ENCODE results near the gene CFTR. TPM values are rescaled to one million over a fixed set of nuclear protein-coding genes. Genes with fewer than 3 reads are reported as not detected.

CFTR gene
- total and polyA plus RNA-seq, 2 of the 8 experiments (the other 6 are each of a cell fraction or from before 2014, with no cell fraction given), result 1.2 to 1.6 TPM

GRCh38 chr7:117480055-117480362 is 184 bp downstream of the CFTR start:
- Histone ChIP-seq H3K36me3 (ENCODE audit: control insufficient read depth in 2 of 4, insufficient read depth in 4 of 4, low read length in 3 of 4) (no peaks in the 10 kb centered on the region), H2BK15ac (ENCODE audit: low read length) (no peak overlapping the region), H3K56ac (replicated peaks; ENCODE audit: insufficient read length, low read depth, low read length) (no peak overlapping the region), H3K4ac (replicated peaks; ENCODE audit: insufficient read length, low read depth, low read length) (no peak overlapping the region), H3K9me3 (ENCODE audit: insufficient read depth in 2 of 2, low read depth in 1 of 2, low read length in 1 of 2) (no peaks in the 10 kb centered on the region), H4K91ac (replicated peaks; ENCODE audit: insufficient read length, low read length) (no peak overlapping the region), H3K18ac (ENCODE audit: extremely low read depth, low read length) (no peak overlapping the region), H3K27me3 (replicated peaks in 1 of 4; ENCODE audit: control insufficient read depth in 3 of 4, extremely low read depth in 1 of 4, insufficient read depth in 3 of 4, low read length in 3 of 4) (peaks cover 0 to 13% (median 4%) of the 10 kb centered on the region in 4 experiments; a peak in 2 of 7 replicates), H3K4me1 (replicated peaks in 1 of 4; ENCODE audit: control insufficient read depth in 3 of 4, insufficient read depth in 4 of 4, low read length in 3 of 4) (peaks cover 0 to 2% (median 1%) of the 10 kb centered on the region in 4 experiments; a peak in 1 of 7 replicates), H3K79me1 (ENCODE audit: low read depth, low read length) (no peaks in the 10 kb centered on the region), H3K4me3 (ENCODE audit: extremely low read depth in 1 of 4, insufficient read depth in 2 of 4, low read depth in 3 of 4, low read length in 4 of 4) (peak overlapping the region; percentile 43 to 84 (median 67); a peak in 6 of 8 replicates), H2AK5ac (ENCODE audit: low read depth, low read length) (no peak overlapping the region), H3K4me2 (ENCODE audit: insufficient read depth in 1 of 2, low read depth in 2 of 2, low read length in 2 of 2) (peak overlapping the region; percentile 75 to 78), H3K27ac (ENCODE audit: low read depth, low read length) (no peak overlapping the region), H3K23me2 (ENCODE audit: low read depth, low read length) (peaks cover 6% of the 10 kb centered on the region; the same call in 1 of the 2 replicates), H4K5ac (ENCODE audit: insufficient read length, low read depth, low read length) (no peak overlapping the region), H3K23ac (ENCODE audit: insufficient read length) (no peak overlapping the region), H4K8ac (ENCODE audit: extremely low read depth, insufficient read depth, low read length) (no peak overlapping the region), H2BK5ac (ENCODE audit: low read depth, low read length) (no peak overlapping the region), H4K20me1 (replicated peaks in 1 of 2; ENCODE audit: control insufficient read depth in 1 of 2, insufficient read depth in 2 of 2, low read length in 2 of 2) (no peaks in the 10 kb centered on the region), H3K14ac (ENCODE audit: insufficient read length) (no peak overlapping the region), H3K9ac (replicated peaks in 1 of 4; ENCODE audit: extremely low read depth in 1 of 4, low read depth in 3 of 4, low read length in 3 of 4) (no peak overlapping the region), H2BK12ac (ENCODE audit: low read depth, low read length) (no peak overlapping the region), H2AFZ (ENCODE audit: low read length) (peak overlapping the region; percentile 85), H3K79me2 (ENCODE audit: control insufficient read depth in 1 of 2, insufficient read depth in 2 of 2, low read length in 2 of 2) (no peaks in the 10 kb centered on the region), H2BK120ac (replicated peaks; ENCODE audit: low read depth, low read length) (no peak overlapping the region), H2BK20ac (ENCODE audit: low read length) (no peak overlapping the region)
- DNase-seq (ENCODE audit: low read depth in 1 of 2, low spot score in 2 of 2) (no peak), FAIRE-seq (no peak)
- CTCF ChIA-PET (ENCODE audit: partially characterized antibody), result interaction anchor here (1.6 to 1.8 kb wide), 3 partner anchors 22 to 236 kb away, joined by 3 to 8 read pairs (median 7); no protein-coding TSS in a partner anchor
- TF ChIP-seq, protein P1, sequence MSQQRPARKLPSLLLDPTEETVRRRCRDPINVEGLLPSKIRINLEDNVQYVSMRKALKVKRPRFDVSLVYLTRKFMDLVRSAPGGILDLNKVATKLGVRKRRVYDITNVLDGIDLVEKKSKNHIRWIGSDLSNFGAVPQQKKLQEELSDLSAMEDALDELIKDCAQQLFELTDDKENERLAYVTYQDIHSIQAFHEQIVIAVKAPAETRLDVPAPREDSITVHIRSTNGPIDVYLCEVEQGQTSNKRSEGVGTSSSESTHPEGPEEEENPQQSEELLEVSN (IDR thresholded peaks at IDR 0.05), result peak; percentile 74
- TF ChIP-seq GABPA (IDR thresholded peaks at IDR 0.05; ENCODE audit: borderline replicate concordance, insufficient read depth, low read length), result no peak
- TF ChIP-seq SIX5 (IDR thresholded peaks at IDR 0.05; ENCODE audit: low read depth, low read length), result no peak
- TF ChIP-seq MAX (IDR thresholded peaks at IDR 0.05), result peak; percentile 83
- TF ChIP-seq SP2 (IDR thresholded peaks at IDR 0.05; ENCODE audit: low read length), result no peak
- POLR2A ChIA-PET (ENCODE audit: partially characterized antibody), result interaction anchor here (0.6 kb wide), 1 partner anchor 10 kb away, joined by 3 read pairs; no protein-coding TSS in a partner anchor
- WGBS, 2 experiments (ENCODE audit: extremely low coverage in 1 of 2, insufficient coverage in 1 of 2, insufficient read length in 1 of 2, insufficient replicate concordance in 2 of 2, low coverage in 1 of 2, low lambda C conversion rate in 2 of 2, missing lambda C conversion rate in 1 of 2), result 6% methylated on average over 10 of the region's 11 CpGs; no CpG with 5 or more reads in 1 of the 2 experiments
